Measurements from ENCODE around the gene HIPK2. TPM values are rescaled to one million over a fixed set of nuclear protein-coding genes. Genes with fewer than 3 reads are reported as not detected.

HIPK2 gene
- total RNA-seq, 4 donors from 2014 or later, result 16.6 to 60.2 (median 35.1) TPM

DNA sequence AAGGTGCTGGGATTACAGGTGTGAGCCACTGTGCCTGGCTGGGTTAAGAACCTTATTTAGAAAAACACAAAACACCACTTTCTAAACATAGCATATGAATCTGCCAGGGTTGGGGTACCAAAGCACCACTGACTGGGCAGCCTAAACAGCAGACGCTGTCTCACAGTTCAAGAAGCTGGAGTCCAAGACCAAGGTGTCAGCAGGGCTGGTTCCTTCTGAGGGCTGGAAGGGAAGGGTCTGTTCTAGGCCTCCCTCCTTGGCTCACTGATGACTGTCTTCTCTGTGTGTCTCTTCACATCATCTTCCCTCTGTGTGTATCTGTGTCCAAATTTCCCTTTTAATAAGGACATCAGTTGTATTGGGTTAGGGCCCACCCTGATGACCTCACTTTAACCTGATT lies 49.6 kb downstream of the HIPK2 start:
- no peak overlapping the region for H3K27ac ChIP-seq
- peaks cover 0 to 17% (median 9%) of the 10 kb centered on the region in 4 donors for H3K4me1 ChIP-seq
- H3K4me3 ChIP-seq, result no peak overlapping the region
- H3K9me3 ChIP-seq, result no peaks in the 10 kb centered on the region
- H3K36me3 ChIP-seq, result no peaks in the 10 kb centered on the region
- DNase-seq, result peak in 2 of 3 donors; percentile 12 to 15
- TF ChIP-seq, protein P1, sequence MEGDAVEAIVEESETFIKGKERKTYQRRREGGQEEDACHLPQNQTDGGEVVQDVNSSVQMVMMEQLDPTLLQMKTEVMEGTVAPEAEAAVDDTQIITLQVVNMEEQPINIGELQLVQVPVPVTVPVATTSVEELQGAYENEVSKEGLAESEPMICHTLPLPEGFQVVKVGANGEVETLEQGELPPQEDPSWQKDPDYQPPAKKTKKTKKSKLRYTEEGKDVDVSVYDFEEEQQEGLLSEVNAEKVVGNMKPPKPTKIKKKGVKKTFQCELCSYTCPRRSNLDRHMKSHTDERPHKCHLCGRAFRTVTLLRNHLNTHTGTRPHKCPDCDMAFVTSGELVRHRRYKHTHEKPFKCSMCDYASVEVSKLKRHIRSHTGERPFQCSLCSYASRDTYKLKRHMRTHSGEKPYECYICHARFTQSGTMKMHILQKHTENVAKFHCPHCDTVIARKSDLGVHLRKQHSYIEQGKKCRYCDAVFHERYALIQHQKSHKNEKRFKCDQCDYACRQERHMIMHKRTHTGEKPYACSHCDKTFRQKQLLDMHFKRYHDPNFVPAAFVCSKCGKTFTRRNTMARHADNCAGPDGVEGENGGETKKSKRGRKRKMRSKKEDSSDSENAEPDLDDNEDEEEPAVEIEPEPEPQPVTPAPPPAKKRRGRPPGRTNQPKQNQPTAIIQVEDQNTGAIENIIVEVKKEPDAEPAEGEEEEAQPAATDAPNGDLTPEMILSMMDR (IDR thresholded peaks at IDR 0.05), result no peak
- TF ChIP-seq POLR2A (IDR thresholded peaks at IDR 0.05), result no peak
- no peaks in the 10 kb centered on the region for H3K27me3 ChIP-seq

DNA sequence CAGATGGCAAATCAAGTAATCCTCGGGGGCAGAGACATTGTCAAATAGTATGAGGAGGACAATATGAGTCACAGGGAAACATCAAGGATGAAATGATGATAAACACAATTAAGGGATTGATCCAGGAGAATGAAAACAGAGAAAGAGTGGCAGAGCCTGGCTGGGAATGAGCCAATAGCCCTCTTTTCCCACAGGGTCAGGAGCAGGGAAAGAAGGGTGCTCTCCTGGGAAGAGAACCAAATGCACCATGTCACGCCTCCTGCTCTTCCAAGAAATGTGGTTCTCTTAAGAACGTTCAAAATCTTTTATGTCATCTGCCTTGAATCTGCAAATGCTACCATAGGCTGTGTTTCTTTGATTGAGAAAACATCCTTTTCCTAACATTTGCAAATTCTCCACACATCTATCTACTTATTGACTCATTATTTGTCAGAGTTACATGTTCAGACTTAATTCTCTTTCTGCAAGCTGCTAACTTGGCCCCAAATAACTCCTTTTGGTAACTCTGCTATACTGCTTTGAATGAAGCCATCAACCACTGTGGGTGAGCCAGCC lies 50.6 kb downstream of the HIPK2 start:
- TF ChIP-seq POLR2A (IDR thresholded peaks at IDR 0.05), result no peak
- TF ChIP-seq, protein P1 (IDR thresholded peaks at IDR 0.05), result no peak
- H3K4me1 ChIP-seq, result peaks cover 0 to 20% (median 9%) of the 10 kb centered on the region in 4 donors
- peak in 2 of 3 donors; percentile 12 to 24 for DNase-seq

DNA sequence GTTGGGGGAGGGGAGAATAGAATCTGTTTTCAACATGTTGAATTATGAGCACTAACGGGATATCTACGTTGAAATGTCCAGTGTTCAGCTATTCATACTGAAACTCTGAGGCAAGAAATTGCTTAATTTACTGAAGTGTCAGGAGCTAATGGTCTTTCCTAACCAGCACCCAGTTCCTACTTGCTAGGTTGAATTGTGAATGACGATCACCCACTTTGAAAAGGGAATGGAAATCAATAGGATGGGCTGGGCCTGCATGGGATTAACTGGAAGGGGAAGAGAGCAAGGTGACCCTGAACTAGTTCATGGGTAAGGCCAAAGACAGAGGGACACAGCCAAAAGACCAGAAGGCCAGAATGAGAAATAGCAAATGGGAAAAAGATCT lies 51.3 kb downstream of the HIPK2 start:
- Histone ChIP-seq H3K36me3 (no peaks in the 10 kb centered on the region), H3K27ac (peak overlapping the region; percentile 13 to 66 (median 55)), H3K4me3 (no peak overlapping the region), H3K4me1 (peaks cover 0 to 21% (median 8%) of the 10 kb centered on the region in 4 donors), H3K9me3 (no peaks in the 10 kb centered on the region), H3K27me3 (no peaks in the 10 kb centered on the region)
- TF ChIP-seq POLR2A (IDR thresholded peaks at IDR 0.05), result no peak
- TF ChIP-seq, protein P1 (IDR thresholded peaks at IDR 0.05), result no peak
- DNase-seq, result peak in 2 of 3 donors; percentile 9

More for the DNA sequence above, 50.6 kb downstream of the HIPK2 start:
- no peaks in the 10 kb centered on the region for H3K9me3 ChIP-seq
- no peaks in the 10 kb centered on the region for H3K27me3 ChIP-seq
- no peak overlapping the region for H3K4me3 ChIP-seq
- no peaks in the 10 kb centered on the region for H3K36me3 ChIP-seq
- H3K27ac ChIP-seq, result peak overlapping the region; percentile 13 to 66 (median 55)

DNA sequence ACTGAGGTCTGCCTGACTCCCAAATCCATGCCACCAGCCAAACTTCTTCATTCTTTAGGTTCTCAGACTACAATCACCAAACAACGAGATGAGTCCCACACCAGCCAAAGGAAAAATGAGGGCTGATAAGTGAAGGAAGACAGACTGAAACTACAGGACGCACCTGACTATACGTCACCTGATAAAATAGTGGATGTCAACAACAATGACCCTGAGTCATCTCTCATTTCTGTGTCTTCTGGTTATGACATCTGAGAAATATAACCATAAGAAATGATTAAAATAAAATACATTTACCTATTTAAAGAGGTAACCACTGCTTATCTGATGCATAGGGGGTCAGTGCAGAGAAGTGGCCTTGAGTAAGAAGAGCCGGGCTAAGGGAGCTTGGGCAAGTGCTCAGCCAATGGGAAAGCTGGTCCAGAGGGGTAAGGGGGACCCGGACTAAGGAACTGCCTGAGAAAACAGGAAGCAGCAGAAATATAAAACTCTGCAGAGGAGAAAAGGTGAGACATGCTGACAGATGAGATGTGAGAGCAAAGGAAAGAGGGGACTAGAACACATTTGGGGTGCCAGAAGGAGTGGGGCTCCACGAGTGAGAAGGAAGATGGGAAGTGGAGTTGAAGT lies 51.8 kb downstream of the HIPK2 start:
- Histone ChIP-seq H3K9me3 (no peaks in the 10 kb centered on the region), H3K27ac (peak overlapping the region; percentile 6 to 66 (median 55)), H3K36me3 (no peaks in the 10 kb centered on the region), H3K4me3 (no peak overlapping the region), H3K27me3 (no peaks in the 10 kb centered on the region), H3K4me1 (peaks cover 0 to 22% (median 9%) of the 10 kb centered on the region in 4 donors)
- TF ChIP-seq, protein P1 (IDR thresholded peaks at IDR 0.05), result no peak
- no peak for TF ChIP-seq POLR2A (IDR thresholded peaks at IDR 0.05)
- DNase-seq, result peak in 2 of 3 donors; percentile 26 to 40

- H3K4me1 ChIP-seq, result peaks cover 0 to 31% (median 8%) of the 10 kb centered on the region in 4 donors
- TF ChIP-seq, protein P1 (IDR thresholded peaks at IDR 0.05), result no peak
- TF ChIP-seq POLR2A (IDR thresholded peaks at IDR 0.05), result no peak
- H3K9me3 ChIP-seq, result no peaks in the 10 kb centered on the region
- no peaks in the 10 kb centered on the region for H3K36me3 ChIP-seq
- peak in 1 of 3 donors; percentile 60 for DNase-seq
- no peak overlapping the region for H3K4me3 ChIP-seq
- H3K27me3 ChIP-seq, result no peaks in the 10 kb centered on the region
- H3K27ac ChIP-seq, result peak overlapping the region in 3 of 4 donors; percentile 54 to 66 (median 56)
These were observed 52.7 kb downstream of the HIPK2 start for GRCh38 chr7:139725077-139725476.
